ENCODE data around the gene FAF2.

The FAF2 gene

GRCh38 chr5:176500511-176500910 lies 52.3 kb downstream of the FAF2 start:
- in situ Hi-C loops (cut with MboI; ENCODE audit: low sequenced_read_pairs) = no loop called here

GRCh38 chr5:176501333-176501732 lies 53.1 kb downstream of the FAF2 start:
- in situ Hi-C loops (cut with MboI; ENCODE audit: low sequenced_read_pairs) = no loop called here

- in situ Hi-C loops (cut with MboI; ENCODE audit: low sequenced_read_pairs) = no loop called here
These were observed 55.3 kb downstream of the FAF2 start for GRCh38 chr5:176503496-176503895.

- in situ Hi-C loops (cut with MboI; ENCODE audit: low sequenced_read_pairs) = no loop called here
These were observed 59.7 kb downstream of the FAF2 start for GRCh38 chr5:176507911-176508310.

GRCh38 chr5:176508603-176509002 lies 60.4 kb downstream of the FAF2 start:
- in situ Hi-C loops (cut with MboI; ENCODE audit: low sequenced_read_pairs) = no loop called here

GRCh38 chr5:176513788-176514187 lies 65.6 kb downstream of the FAF2 start:
- in situ Hi-C loops (cut with MboI; ENCODE audit: low sequenced_read_pairs) = no loop called here

GRCh38 chr5:176514244-176514950 lies 66.2 kb downstream of the FAF2 start:
- in situ Hi-C loops (cut with MboI; ENCODE audit: low sequenced_read_pairs) = no loop called here

GRCh38 chr5:176515396-176515795 lies 67.2 kb downstream of the FAF2 start:
- in situ Hi-C loops (cut with MboI; ENCODE audit: low sequenced_read_pairs) = no loop called here

- in situ Hi-C loops (cut with MboI; ENCODE audit: low sequenced_read_pairs) = no loop called here
These were observed 69.0 kb downstream of the FAF2 start for GRCh38 chr5:176517053-176517661.

GRCh38 chr5:176519810-176520720 lies 71.9 kb downstream of the FAF2 start:
- in situ Hi-C loops (cut with MboI; ENCODE audit: low sequenced_read_pairs) = no loop called here

GRCh38 chr5:176521286-176521685 lies 73.1 kb downstream of the FAF2 start:
- in situ Hi-C loops (cut with MboI; ENCODE audit: low sequenced_read_pairs) = no loop called here

- in situ Hi-C loops (cut with MboI; ENCODE audit: low sequenced_read_pairs) = no loop called here
These were observed 73.6 kb downstream of the FAF2 start for GRCh38 chr5:176521699-176522263.

- in situ Hi-C loops (cut with MboI; ENCODE audit: low sequenced_read_pairs) = no loop called here
These were observed 76.0 kb downstream of the FAF2 start for GRCh38 chr5:176524138-176524537.

- in situ Hi-C loops (cut with MboI; ENCODE audit: low sequenced_read_pairs) = no loop called here
These were observed 76.8 kb downstream of the FAF2 start for GRCh38 chr5:176524987-176525386.

- in situ Hi-C loops (cut with MboI; ENCODE audit: low sequenced_read_pairs) = no loop called here
These were observed 77.5 kb downstream of the FAF2 start for GRCh38 chr5:176525677-176526076.

- in situ Hi-C loops (cut with MboI; ENCODE audit: low sequenced_read_pairs) = no loop called here
These were observed 78.3 kb downstream of the FAF2 start for GRCh38 chr5:176526462-176526861.

- in situ Hi-C loops (cut with MboI; ENCODE audit: low sequenced_read_pairs) = no loop called here
These were observed 79.3 kb downstream of the FAF2 start for GRCh38 chr5:176527246-176528222.

GRCh38 chr5:176528301-176528700 lies 80.1 kb downstream of the FAF2 start:
- in situ Hi-C loops (cut with MboI; ENCODE audit: low sequenced_read_pairs) = no loop called here

GRCh38 chr5:176528761-176529115 lies 80.6 kb downstream of the FAF2 start:
- in situ Hi-C loops (cut with MboI; ENCODE audit: low sequenced_read_pairs) = no loop called here

GRCh38 chr5:176529116-176529740 lies 81.0 kb downstream of the FAF2 start:
- in situ Hi-C loops (cut with MboI; ENCODE audit: low sequenced_read_pairs) = no loop called here
